ENCODE measurements around the gene HYCC1.

DNA sequence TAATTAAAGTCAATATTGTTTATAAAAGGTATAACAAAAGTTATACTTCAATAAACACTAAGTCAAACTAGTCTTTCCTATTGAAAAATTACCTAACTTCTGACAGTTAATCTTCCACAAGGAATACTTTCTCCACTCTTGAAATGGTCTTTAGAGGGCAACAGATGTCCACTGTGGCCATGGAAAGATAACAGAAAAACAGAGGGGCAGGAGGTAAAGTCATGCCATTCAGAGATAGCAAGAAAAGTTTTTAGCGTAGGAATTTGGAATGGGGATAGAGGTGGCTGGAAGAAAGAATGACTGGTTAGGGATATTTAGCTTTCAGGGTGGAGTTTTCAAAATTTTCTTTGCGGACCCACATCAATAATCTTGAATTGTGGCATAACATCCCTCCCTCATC is 34.7 kb downstream of the HYCC1 start:
- no peak for TF ChIP-seq YY1 (IDR thresholded peaks at IDR 0.05; ENCODE audit: insufficient read depth, insufficient read length)
- TF ChIP-seq ZNF274 (IDR thresholded peaks at IDR 0.05; ENCODE audit: low read depth, low read length): no peak
